T-helper 9 cell (primary cell): ENCODE results near the gene POU6F1.

Experiments used
- DNase-seq: peaks from one replicate; pipeline ENCODE4 v3.0.0-alpha.2; 2020

POU6F1 gene

GRCh38 chr12:51156245-51156765, 61.6 kb downstream of the POU6F1 start:
- no peak for DNase-seq

GRCh38 chr12:51152953-51153352, 64.9 kb downstream of the POU6F1 start:
- DNase-seq = no peak

GRCh38 chr12:51150777-51151176, 67.1 kb downstream of the POU6F1 start:
- DNase-seq = no peak

- DNase-seq = no peak
Measured at GRCh38 chr12:51147309-51147708, 70.6 kb downstream of the POU6F1 start.

- DNase-seq = no peak
Measured at GRCh38 chr12:51139292-51139844, 78.5 kb downstream of the POU6F1 start.
